Epidermal melanocyte (primary cell): ENCODE results near the gene ELP2.
"Not testable (repeated sequence)": the region's sequence is repeated elsewhere in the genome, so short reads cannot be mapped to it uniquely, and the experiment has no call there.

Source experiments
- DNase-seq: peaks from one replicate; pipeline ENCODE4 v3.0.0; 2011; ENCODE audit warnings: low spot score; ENCODE audit not compliant: insufficient read length

Gene ELP2

DNA sequence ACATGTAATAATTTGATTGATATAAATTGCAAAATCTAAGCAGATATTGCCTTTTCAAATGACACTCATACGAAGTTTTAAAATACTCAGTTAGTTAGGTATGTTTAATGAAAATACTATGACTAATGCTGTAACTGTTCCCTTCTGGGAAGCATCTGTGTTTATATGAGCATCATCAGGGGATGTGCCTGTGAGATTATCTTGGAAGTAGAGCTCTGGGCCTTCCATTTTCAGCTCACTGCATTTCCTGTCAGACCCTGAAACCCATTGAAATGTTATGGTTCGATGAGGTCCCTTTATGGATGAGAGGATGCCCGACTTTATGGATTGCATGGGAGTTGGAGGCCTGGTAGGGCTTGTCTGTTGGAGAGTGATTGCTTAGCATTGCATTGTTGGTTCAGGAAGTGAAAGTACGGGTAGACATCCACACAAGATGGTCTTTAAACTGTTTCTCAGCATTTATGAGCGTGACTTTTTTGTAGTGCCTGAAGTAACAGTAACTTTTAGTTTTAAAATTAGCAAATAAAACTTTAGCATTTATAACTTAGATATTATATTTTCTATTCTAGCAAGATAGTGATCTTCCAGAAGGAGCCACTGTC, 28.7 kb downstream of the ELP2 start:
- peak; percentile 29 for DNase-seq

DNA sequence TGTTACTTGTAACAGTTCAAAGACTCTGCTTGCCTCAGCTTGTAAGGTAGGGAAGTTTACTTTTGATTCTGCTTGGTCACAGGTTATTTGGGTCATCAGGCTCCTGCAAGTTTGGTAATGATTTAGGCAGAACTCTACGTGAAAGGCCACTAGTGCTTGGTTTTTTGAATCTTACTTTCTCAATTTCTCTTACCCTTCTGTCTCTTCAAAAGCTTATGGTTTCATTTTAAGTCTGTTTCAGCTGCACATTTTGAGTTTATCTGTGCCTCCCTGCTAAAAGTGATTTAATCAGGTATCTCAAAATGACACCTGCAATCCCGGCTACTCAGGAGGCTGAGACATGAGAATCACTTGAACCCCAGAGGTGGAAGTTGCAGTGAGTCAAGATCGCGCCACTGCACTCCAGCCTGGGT, 31.3 kb downstream of the ELP2 start:
- no peak for DNase-seq

GRCh38 chr18:36162981-36163380, 33.3 kb downstream of the ELP2 start:
- DNase-seq = no peak

GRCh38 chr18:36167692-36168218, 38.1 kb downstream of the ELP2 start:
- DNase-seq = no peak

DNA sequence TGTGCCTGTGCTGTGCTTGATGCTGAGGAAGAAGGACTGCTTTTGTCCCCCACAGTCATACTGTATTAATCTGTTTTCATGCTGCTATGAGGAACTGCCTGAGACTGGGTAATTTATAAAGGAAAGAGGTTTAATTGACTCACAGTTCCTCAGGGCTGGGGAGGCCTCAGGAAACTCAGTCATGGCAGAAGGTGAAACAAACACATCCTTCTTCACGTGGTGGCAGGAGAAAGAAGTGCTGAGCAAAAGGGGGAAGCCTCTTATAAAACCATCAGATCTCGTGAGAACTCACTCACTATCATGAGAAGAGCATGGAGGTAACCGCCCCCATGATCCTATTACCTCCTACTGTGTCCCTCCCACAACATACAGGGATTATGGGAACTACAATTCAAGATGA, 38.6 kb downstream of the ELP2 start:
- DNase-seq = not testable (repeated sequence)

- no peak for DNase-seq
Measured at GRCh38 chr18:36169938-36170337, 40.2 kb downstream of the ELP2 start.

DNA sequence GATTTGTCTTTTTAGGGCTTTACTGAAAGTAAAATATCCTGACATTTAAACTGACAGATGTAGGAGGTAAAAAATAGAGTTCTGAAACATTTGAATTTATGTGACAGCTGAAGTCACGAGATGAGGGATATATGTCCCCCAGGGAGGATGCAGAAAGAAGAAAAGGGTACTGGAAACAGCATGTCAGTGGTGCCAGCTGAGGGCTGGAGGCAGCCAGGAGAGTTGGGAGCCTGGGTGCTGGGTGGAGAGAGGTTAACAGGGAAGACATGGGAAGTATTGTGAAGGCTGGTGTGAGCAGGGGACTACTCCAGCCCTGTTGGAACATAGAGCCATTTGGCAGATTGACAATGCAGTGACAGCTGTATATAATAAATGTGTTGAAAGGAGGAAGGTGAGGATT, 45.8 kb downstream of the ELP2 start:
- no peak for DNase-seq

DNA sequence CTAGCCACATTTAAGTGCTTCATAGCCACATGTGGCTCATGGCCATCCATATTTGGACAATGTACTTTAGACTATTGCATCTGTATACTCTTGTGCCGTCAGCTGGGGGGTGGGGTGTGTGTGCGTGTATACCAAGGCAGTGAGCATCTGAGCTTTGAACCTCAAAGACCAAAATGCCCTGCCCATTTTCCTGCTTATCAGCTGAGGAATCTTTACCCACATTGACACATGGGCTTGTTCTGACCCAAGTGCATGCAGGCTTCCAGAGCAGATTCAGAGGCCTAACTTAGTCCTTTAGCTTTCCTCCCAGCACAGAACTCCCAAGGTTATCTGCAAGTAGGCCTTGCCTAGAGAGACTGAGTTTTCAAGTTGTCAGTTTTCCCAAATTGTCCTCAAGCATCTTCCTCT, 46.5 kb downstream of the ELP2 start:
- no peak for DNase-seq

DNA sequence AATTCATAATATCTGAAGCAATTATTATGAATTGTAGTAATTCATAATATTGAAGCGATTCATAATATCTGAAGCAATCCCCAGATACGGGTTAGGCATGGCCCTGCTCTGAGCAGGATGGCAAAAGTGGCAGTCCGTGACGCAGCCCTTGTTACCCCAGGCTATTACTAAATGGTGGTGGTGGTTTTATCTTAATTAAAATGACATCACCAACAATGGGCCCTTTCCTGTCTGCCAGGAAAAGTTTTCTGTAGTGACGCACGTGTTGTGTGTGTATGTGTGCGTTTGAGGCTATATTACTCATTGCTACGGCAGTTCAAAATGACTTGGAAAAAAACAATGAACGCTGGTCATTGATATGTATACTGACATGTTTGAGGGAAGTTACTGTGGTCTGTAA, 47.0 kb downstream of the ELP2 start:
- no peak for DNase-seq

GRCh38 chr18:36177913-36178312, 48.2 kb downstream of the ELP2 start:
- DNase-seq = no peak

DNA sequence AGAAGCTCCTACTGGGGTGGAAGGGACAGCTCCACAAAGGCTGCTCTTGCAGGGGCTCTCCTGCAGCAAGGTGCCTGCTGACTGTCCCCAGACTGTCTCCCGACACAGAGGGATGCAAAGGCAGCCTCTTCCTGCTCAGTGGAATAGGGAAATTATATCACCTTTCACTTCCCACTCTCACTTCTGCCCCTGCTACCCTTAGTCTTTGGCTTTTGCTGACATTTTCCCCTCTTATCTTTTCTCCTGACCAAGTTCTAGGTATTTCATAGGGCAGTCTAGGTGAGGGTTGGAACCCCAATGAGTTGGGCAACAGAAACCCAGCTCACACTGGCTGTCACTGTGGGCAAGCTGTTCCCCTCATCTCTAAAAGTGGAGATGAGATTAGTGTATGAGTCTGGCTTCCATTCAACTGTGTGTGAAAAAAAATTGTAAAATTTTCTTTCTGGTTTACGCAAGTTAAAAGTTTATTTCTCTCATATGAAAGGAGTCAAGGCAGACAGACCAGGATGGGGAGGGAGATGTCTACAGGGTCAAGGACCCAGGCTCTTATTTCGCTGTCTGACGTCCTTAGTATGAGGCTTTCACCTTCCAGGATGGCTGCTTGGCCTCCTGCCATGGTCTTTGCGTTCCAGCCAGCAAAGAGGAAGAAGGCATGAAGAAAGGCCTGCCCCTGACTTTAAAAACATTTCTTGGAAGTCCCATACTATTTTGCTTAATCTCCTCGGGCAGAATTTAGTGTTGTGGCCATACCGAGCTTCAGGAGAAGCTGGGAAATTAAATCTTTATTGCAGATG, 50.1 kb downstream of the ELP2 start:
- no peak for DNase-seq

DNA sequence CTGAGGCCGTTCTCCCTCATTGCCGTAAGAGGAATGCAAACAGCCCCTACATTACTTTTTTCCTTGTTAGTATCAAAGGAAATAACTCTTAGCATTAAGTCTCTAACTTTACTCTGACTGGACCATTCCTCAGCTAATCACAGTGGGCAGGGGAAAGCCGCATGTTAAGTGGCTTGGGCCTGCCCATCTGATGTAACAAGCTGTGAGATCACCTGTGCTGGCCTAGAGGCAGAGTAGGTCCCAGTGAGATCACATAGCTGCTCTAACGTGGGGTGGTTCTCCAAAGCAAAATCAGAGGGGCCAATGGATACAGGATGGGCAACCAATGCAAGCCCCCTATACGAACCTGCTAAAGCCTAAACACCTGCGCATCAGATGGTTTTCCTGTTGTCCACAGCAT, 51.7 kb downstream of the ELP2 start:
- DNase-seq = no peak

DNA sequence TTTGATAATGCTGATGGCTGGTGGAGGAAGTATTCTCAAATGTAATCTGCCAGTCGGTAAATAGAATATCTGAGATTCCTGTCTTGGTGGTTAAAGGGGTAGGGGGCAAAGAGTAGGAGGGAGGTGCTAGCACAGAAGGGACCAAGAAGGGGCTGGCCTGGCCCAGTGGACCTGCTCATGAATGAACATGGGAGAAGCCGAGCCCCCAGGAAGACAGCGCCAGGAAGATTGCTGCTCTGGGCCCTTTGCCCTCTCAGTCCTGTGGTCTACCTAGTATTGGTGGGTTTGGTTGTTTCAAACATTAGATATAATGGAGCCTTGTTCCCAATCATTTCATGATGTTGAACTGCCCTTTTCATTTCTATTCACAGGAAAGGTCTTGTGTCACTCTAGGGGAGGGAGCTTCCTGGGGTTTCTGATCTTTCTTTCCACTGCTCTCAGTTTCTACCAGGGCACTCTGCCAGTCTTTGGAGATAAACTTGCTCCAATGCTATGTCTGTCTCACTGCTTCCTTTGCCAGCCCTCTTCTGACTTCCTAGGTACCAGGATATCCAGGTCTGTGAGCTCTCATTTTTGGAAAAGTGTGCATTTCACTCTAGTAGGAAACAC, 52.3 kb downstream of the ELP2 start:
- DNase-seq = peak; percentile 53

DNA sequence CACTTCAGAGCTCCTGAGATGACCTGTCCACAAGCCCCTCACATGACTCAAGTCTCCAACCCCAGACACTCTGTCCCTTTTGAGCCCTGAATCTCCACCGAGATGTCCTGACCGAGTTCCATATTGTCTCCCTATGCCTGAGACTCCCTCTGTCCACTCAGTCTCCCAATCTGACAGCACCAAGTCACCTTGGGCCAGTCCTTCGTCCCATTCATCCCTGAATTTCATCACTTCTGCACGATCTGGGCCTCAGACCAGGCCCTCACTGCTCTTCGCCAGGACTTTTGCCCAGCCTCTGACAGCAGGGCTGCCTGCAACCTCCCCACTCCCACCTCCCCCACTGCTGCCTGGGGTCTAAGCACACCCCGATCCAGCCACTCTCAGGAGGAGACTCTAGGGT, 53.3 kb downstream of the ELP2 start:
- DNase-seq = no peak

DNA sequence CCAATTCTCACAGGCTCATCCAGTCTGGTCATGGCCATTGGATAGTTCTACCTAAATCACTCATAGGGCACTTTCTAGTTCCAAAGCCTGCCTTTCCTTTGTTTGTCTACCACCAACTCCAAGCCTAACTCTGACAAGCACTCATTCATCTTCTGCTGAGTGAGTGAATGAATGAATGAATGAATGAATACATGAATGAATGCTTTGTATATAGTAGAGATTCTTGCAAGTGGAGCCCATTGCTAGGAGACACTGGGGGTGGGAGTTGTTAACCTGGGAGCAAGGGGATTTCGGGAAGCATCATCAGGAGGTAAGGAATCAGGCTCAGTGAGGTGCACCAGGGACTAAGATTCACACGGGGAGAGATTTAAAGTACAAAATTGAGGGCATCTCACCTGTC, 54.3 kb downstream of the ELP2 start:
- DNase-seq = no peak

GRCh38 chr18:36185157-36185556, 55.5 kb downstream of the ELP2 start:
- no peak for DNase-seq

DNA sequence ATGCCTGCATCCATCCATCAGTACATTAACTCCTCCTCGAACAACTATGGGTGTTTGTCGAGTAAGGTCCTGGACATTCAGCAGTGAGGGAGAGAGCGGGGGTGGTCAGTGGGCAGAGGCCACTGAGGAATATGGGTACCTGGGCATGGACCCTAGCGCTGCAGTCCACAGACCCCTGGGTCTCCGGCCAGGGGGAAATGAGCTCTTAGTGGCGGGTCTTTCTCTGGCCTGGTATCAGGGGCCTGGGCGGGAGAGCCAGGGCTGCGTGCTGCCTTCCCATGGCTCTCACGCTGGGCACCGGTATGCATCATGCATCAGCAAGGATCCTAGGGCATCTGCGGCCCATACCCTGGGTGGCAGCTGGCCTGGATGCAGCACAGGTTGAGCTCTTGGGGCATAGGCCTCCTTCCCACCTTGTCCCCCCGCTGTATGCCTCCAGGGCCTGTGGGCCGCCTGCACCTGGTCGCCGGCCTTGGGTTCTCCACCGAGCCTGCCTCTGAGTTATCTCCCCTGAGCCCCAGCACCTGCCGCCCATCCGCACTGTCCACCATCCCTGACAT, 56.3 kb downstream of the ELP2 start:
- no peak for DNase-seq

GRCh38 chr18:36186461-36187192, 56.9 kb downstream of the ELP2 start:
- no peak for DNase-seq

GRCh38 chr18:36187193-36187825, 57.6 kb downstream of the ELP2 start, which contains the start of gene MOCOS:
TSS of gene MOCOS (plus strand) at chr18:36187497. CDS start at chr18:36187540, 43 bp downstream.
- DNase-seq = peak; percentile 80

- no peak for DNase-seq
Measured at GRCh38 chr18:36187826-36188721, 58.4 kb downstream of the ELP2 start.
